ENCODE measurements around the gene UBASH3B. TPM values are rescaled to one million over a fixed set of nuclear protein-coding genes. Genes with fewer than 3 reads are reported as not detected.

The UBASH3B gene
- total RNA-seq, 4 donors from 2014 or later: 4.2 to 41.2 (median 24.4) TPM

GRCh38 chr11:122742301-122743018, 86.9 kb downstream of the UBASH3B start:
- TF ChIP-seq EP300 (IDR thresholded peaks at IDR 0.05) (no peak), POLR2AphosphoS5 (IDR thresholded peaks at IDR 0.05) (no peak), POLR2A (IDR thresholded peaks at IDR 0.05) (no peak), CTCF (IDR thresholded peaks at IDR 0.05) (no peak)
- Histone ChIP-seq H3K4me1 (no peaks in the 10 kb centered on the region), H3K9me3 (no peaks in the 10 kb centered on the region), H3K4me3 (no peak overlapping the region), H3K27me3 (no peaks in the 10 kb centered on the region), H3K36me3 (no peaks in the 10 kb centered on the region), H3K27ac (no peak overlapping the region)
- no peak for DNase-seq (ENCODE audit: low spot score in 2 of 2)
- 78% methylated on average over 11 of the region's 11 CpGs for WGBS

- no peaks in the 10 kb centered on the region for H3K9me3 ChIP-seq
- DNase-seq (ENCODE audit: low spot score in 2 of 2): no peak
- no peaks in the 10 kb centered on the region for H3K27me3 ChIP-seq
- H3K36me3 ChIP-seq: no peaks in the 10 kb centered on the region
- no peak overlapping the region for H3K4me3 ChIP-seq
- TF ChIP-seq CTCF (IDR thresholded peaks at IDR 0.05): no peak
- no peak overlapping the region for H3K27ac ChIP-seq
- 94% methylated on average over 6 of the region's 6 CpGs for WGBS
- H3K4me1 ChIP-seq: no peaks in the 10 kb centered on the region
These were observed 87.7 kb downstream of the UBASH3B start for GRCh38 chr11:122743097-122743741.

- Histone ChIP-seq H3K27me3 (no peaks in the 10 kb centered on the region), H3K9me3 (no peaks in the 10 kb centered on the region), H3K36me3 (no peaks in the 10 kb centered on the region), H3K4me1 (peaks cover 4% of the 10 kb centered on the region), H3K27ac (no peak overlapping the region), H3K4me3 (no peak overlapping the region)
- WGBS: 91% methylated on average over 3 of the region's 6 CpGs
- no peak for DNase-seq (ENCODE audit: low spot score in 2 of 2)
- no peak for TF ChIP-seq POLR2A (IDR thresholded peaks at IDR 0.05)
- TF ChIP-seq EP300 (IDR thresholded peaks at IDR 0.05): no peak
- TF ChIP-seq CTCF (IDR thresholded peaks at IDR 0.05): no peak
- no peak for TF ChIP-seq POLR2AphosphoS5 (IDR thresholded peaks at IDR 0.05)
These were observed 88.4 kb downstream of the UBASH3B start for GRCh38 chr11:122743949-122744348.

- Histone ChIP-seq H3K27ac (no peak overlapping the region), H3K4me3 (no peak overlapping the region), H3K36me3 (no peaks in the 10 kb centered on the region), H3K27me3 (no peaks in the 10 kb centered on the region), H3K9me3 (no peaks in the 10 kb centered on the region), H3K4me1 (peaks cover 8% of the 10 kb centered on the region)
- WGBS: 85% methylated on average over 5 of the region's 5 CpGs
- no peak for TF ChIP-seq EP300 (IDR thresholded peaks at IDR 0.05)
- TF ChIP-seq POLR2A (IDR thresholded peaks at IDR 0.05): no peak
- TF ChIP-seq CTCF (IDR thresholded peaks at IDR 0.05): no peak
- no peak for TF ChIP-seq POLR2AphosphoS5 (IDR thresholded peaks at IDR 0.05)
- no peak for DNase-seq (ENCODE audit: low spot score in 2 of 2)
These were observed 88.8 kb downstream of the UBASH3B start for GRCh38 chr11:122744357-122744756.

- WGBS: 93% methylated on average over 2 of the region's 2 CpGs
- Histone ChIP-seq H3K4me1 (peaks cover 9% of the 10 kb centered on the region), H3K36me3 (no peaks in the 10 kb centered on the region), H3K27me3 (no peaks in the 10 kb centered on the region), H3K9me3 (no peaks in the 10 kb centered on the region), H3K27ac (no peak overlapping the region), H3K4me3 (no peak overlapping the region)
- no peak for DNase-seq (ENCODE audit: low spot score in 2 of 2)
- TF ChIP-seq POLR2AphosphoS5 (IDR thresholded peaks at IDR 0.05) (no peak), CTCF (IDR thresholded peaks at IDR 0.05) (no peak), POLR2A (IDR thresholded peaks at IDR 0.05) (no peak), EP300 (IDR thresholded peaks at IDR 0.05) (no peak)
These were observed 89.6 kb downstream of the UBASH3B start for GRCh38 chr11:122745111-122745510.

Data from suprapubic skin (tissue), 4 donors.